ENCODE data around the gene LENG1.
A peak's percentile ranks its signal among the peaks of the same experiment; 100 is the strongest.
"Not testable (repeated sequence)": the region's sequence is repeated elsewhere in the genome, so short reads cannot be mapped to it uniquely, and the experiment has no call there.

The LENG1 gene

GRCh38 chr19:54159352-54160181, at the start of gene LENG1:
Gene LENG1 (minus strand): TSS chr19:54159721. CDS start chr19:54159695, 26 bp downstream.
- H3K9me3 ChIP-seq (ENCODE audit: control insufficient read depth, low read length) = no peaks in the 10 kb centered on the region
- H3K4me3 ChIP-seq (ENCODE audit: low read length) = peak within 1 kb of the TSS; percentile 85
- DNase-seq (ENCODE audit: low read depth) = peak; percentile 100
- peak within 1 kb of the TSS; percentile 91 for H3K9ac ChIP-seq (ENCODE audit: low read length)
- H3K36me3 ChIP-seq (ENCODE audit: control insufficient read depth, insufficient read depth, low read length, severe bottlenecking) = peaks cover 35% of the 10 kb centered on the region
- peaks cover 6% of the 10 kb centered on the region for H3K27me3 ChIP-seq (replicated peaks; ENCODE audit: control insufficient read depth, insufficient read depth, low read length)
- peaks cover 26% of the 10 kb centered on the region for H3K4me1 ChIP-seq (ENCODE audit: control insufficient read depth, insufficient read depth, low read length)

- H3K4me3 ChIP-seq (ENCODE audit: low read length) = no peak overlapping the region
- H3K4me1 ChIP-seq (ENCODE audit: control insufficient read depth, insufficient read depth, low read length) = peaks cover 73% of the 10 kb centered on the region
- H3K9me3 ChIP-seq (ENCODE audit: control insufficient read depth, low read length) = no peaks in the 10 kb centered on the region
- peak overlapping the region; percentile 58 for H3K9ac ChIP-seq (ENCODE audit: low read length)
- DNase-seq (ENCODE audit: low read depth) = no peak
- H3K27me3 ChIP-seq (replicated peaks; ENCODE audit: control insufficient read depth, insufficient read depth, low read length) = no peaks in the 10 kb centered on the region
- H3K36me3 ChIP-seq (ENCODE audit: control insufficient read depth, insufficient read depth, low read length, severe bottlenecking) = peaks cover 48% of the 10 kb centered on the region
Observed at GRCh38 chr19:54208784-54209057, 49.2 kb upstream of the LENG1 start.

GRCh38 chr19:54207983-54208783, 48.7 kb upstream of the LENG1 start:
- peak overlapping the region; percentile 58 for H3K9ac ChIP-seq (ENCODE audit: low read length)
- no peaks in the 10 kb centered on the region for H3K9me3 ChIP-seq (ENCODE audit: control insufficient read depth, low read length)
- H3K4me3 ChIP-seq (ENCODE audit: low read length) = peak overlapping the region; percentile 21
- peaks cover 78% of the 10 kb centered on the region for H3K4me1 ChIP-seq (ENCODE audit: control insufficient read depth, insufficient read depth, low read length)
- peak; percentile 25 for DNase-seq (ENCODE audit: low read depth)
- H3K27me3 ChIP-seq (replicated peaks; ENCODE audit: control insufficient read depth, insufficient read depth, low read length) = no peaks in the 10 kb centered on the region
- H3K36me3 ChIP-seq (ENCODE audit: control insufficient read depth, insufficient read depth, low read length, severe bottlenecking) = peaks cover 54% of the 10 kb centered on the region

GRCh38 chr19:54207676-54207982, 48.1 kb upstream of the LENG1 start:
- no peaks in the 10 kb centered on the region for H3K27me3 ChIP-seq (replicated peaks; ENCODE audit: control insufficient read depth, insufficient read depth, low read length)
- H3K9ac ChIP-seq (ENCODE audit: low read length) = peak overlapping the region; percentile 58
- peaks cover 84% of the 10 kb centered on the region for H3K4me1 ChIP-seq (ENCODE audit: control insufficient read depth, insufficient read depth, low read length)
- H3K4me3 ChIP-seq (ENCODE audit: low read length) = peak overlapping the region; percentile 21
- DNase-seq (ENCODE audit: low read depth) = no peak
- H3K36me3 ChIP-seq (ENCODE audit: control insufficient read depth, insufficient read depth, low read length, severe bottlenecking) = peaks cover 56% of the 10 kb centered on the region
- H3K9me3 ChIP-seq (ENCODE audit: control insufficient read depth, low read length) = no peaks in the 10 kb centered on the region

GRCh38 chr19:54207193-54207592, 47.7 kb upstream of the LENG1 start:
- not testable (repeated sequence) for H3K9me3 ChIP-seq (ENCODE audit: control insufficient read depth, low read length); H3K27me3 ChIP-seq (replicated peaks; ENCODE audit: control insufficient read depth, insufficient read depth, low read length); DNase-seq (ENCODE audit: low read depth); H3K4me3 ChIP-seq (ENCODE audit: low read length)
- Histone ChIP-seq H3K36me3 (ENCODE audit: control insufficient read depth, insufficient read depth, low read length, severe bottlenecking) (peaks cover 59% of the 10 kb centered on the region), H3K4me1 (ENCODE audit: control insufficient read depth, insufficient read depth, low read length) (peaks cover 88% of the 10 kb centered on the region), H3K9ac (ENCODE audit: low read length) (peak overlapping the region; percentile 58)

GRCh38 chr19:54206831-54207177, 47.3 kb upstream of the LENG1 start:
- Histone ChIP-seq H3K9ac (ENCODE audit: low read length) (peak overlapping the region; percentile 27), H3K4me1 (ENCODE audit: control insufficient read depth, insufficient read depth, low read length) (peaks cover 92% of the 10 kb centered on the region), H3K27me3 (replicated peaks; ENCODE audit: control insufficient read depth, insufficient read depth, low read length) (no peaks in the 10 kb centered on the region), H3K9me3 (ENCODE audit: control insufficient read depth, low read length) (no peaks in the 10 kb centered on the region), H3K4me3 (ENCODE audit: low read length) (no peak overlapping the region), H3K36me3 (ENCODE audit: control insufficient read depth, insufficient read depth, low read length, severe bottlenecking) (peaks cover 63% of the 10 kb centered on the region)
- DNase-seq (ENCODE audit: low read depth) = no peak

- H3K9ac ChIP-seq (ENCODE audit: low read length) = peak overlapping the region; percentile 27
- H3K36me3 ChIP-seq (ENCODE audit: control insufficient read depth, insufficient read depth, low read length, severe bottlenecking) = peaks cover 68% of the 10 kb centered on the region
- DNase-seq (ENCODE audit: low read depth) = no peak
- H3K4me1 ChIP-seq (ENCODE audit: control insufficient read depth, insufficient read depth, low read length) = peaks cover 95% of the 10 kb centered on the region
- no peaks in the 10 kb centered on the region for H3K27me3 ChIP-seq (replicated peaks; ENCODE audit: control insufficient read depth, insufficient read depth, low read length)
- H3K4me3 ChIP-seq (ENCODE audit: low read length) = no peak overlapping the region
- H3K9me3 ChIP-seq (ENCODE audit: control insufficient read depth, low read length) = no peaks in the 10 kb centered on the region
Observed at GRCh38 chr19:54206030-54206830, 46.7 kb upstream of the LENG1 start.

- H3K27me3 ChIP-seq (replicated peaks; ENCODE audit: control insufficient read depth, insufficient read depth, low read length) = no peaks in the 10 kb centered on the region
- peaks cover 84% of the 10 kb centered on the region for H3K4me1 ChIP-seq (ENCODE audit: control insufficient read depth, insufficient read depth, low read length)
- H3K36me3 ChIP-seq (ENCODE audit: control insufficient read depth, insufficient read depth, low read length, severe bottlenecking) = peaks cover 68% of the 10 kb centered on the region
Observed at GRCh38 chr19:54204767-54205468, 45.4 kb upstream of the LENG1 start.

GRCh38 chr19:54203151-54203611, 43.7 kb upstream of the LENG1 start:
- H3K9me3 ChIP-seq (ENCODE audit: control insufficient read depth, low read length) = no peaks in the 10 kb centered on the region
- H3K27me3 ChIP-seq (replicated peaks; ENCODE audit: control insufficient read depth, insufficient read depth, low read length) = no peaks in the 10 kb centered on the region
- no peak for DNase-seq (ENCODE audit: low read depth)
- H3K9ac ChIP-seq (ENCODE audit: low read length) = peak overlapping the region; percentile 90
- peak overlapping the region; percentile 95 for H3K4me3 ChIP-seq (ENCODE audit: low read length)
- peaks cover 67% of the 10 kb centered on the region for H3K4me1 ChIP-seq (ENCODE audit: control insufficient read depth, insufficient read depth, low read length)
- peaks cover 66% of the 10 kb centered on the region for H3K36me3 ChIP-seq (ENCODE audit: control insufficient read depth, insufficient read depth, low read length, severe bottlenecking)

More at GRCh38 chr19:54204767-54205468, 45.4 kb upstream of the LENG1 start:
- DNase-seq (ENCODE audit: low read depth) = no peak
- Histone ChIP-seq H3K9me3 (ENCODE audit: control insufficient read depth, low read length) (no peaks in the 10 kb centered on the region), H3K4me3 (ENCODE audit: low read length) (peak overlapping the region; percentile 95), H3K9ac (ENCODE audit: low read length) (peak overlapping the region; percentile 90)

- H3K4me3 ChIP-seq (ENCODE audit: low read length) = peak overlapping the region; percentile 95
- DNase-seq (ENCODE audit: low read depth) = no peak
- H3K4me1 ChIP-seq (ENCODE audit: control insufficient read depth, insufficient read depth, low read length) = peaks cover 55% of the 10 kb centered on the region
- no peaks in the 10 kb centered on the region for H3K9me3 ChIP-seq (ENCODE audit: control insufficient read depth, low read length)
- H3K27me3 ChIP-seq (replicated peaks; ENCODE audit: control insufficient read depth, insufficient read depth, low read length) = no peaks in the 10 kb centered on the region
- peak overlapping the region; percentile 90 for H3K9ac ChIP-seq (ENCODE audit: low read length)
- H3K36me3 ChIP-seq (ENCODE audit: control insufficient read depth, insufficient read depth, low read length, severe bottlenecking) = peaks cover 54% of the 10 kb centered on the region
Observed at GRCh38 chr19:54201980-54202379, 42.5 kb upstream of the LENG1 start.
